ENCODE measurements around the gene ULBP3.
"Not testable (repeated sequence)": the region's sequence is repeated elsewhere in the genome, so short reads cannot be mapped to it uniquely, and the experiment has no call there.

ULBP3 gene

DNA sequence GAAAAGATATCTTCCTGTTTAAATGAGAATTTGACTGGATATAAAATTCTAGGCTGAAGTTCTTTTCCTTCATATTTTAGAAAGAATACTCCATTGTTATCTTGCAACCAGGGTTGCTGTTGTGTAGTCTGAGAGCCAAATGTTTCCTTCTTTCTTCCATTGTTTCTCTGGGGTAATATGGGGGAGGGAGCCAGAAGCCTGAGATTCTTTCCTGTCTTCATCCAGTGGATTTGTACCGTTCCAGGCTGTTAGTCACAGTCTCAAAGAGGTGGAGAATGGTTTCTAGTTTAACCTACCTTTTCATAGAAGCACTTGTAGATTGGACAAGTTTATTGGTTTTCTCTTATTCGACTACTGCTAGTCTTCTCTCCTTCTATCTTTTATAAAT lies 6.1 kb upstream of the ULBP3 start:
- no peak for DNase-seq

- not testable (repeated sequence) for DNase-seq
These were observed 5.6 kb upstream of the ULBP3 start for GRCh38 chr6:150074396-150075033.

- peak; percentile 58 to 68 for DNase-seq
These were observed 3.3 kb upstream of the ULBP3 start for GRCh38 chr6:150072201-150072600.

- DNase-seq: no peak
These were observed 1.4 kb upstream of the ULBP3 start for GRCh38 chr6:150070236-150070818.

- no peak for DNase-seq
These were observed 785 bp upstream of the ULBP3 start for GRCh38 chr6:150069706-150070105.

DNA sequence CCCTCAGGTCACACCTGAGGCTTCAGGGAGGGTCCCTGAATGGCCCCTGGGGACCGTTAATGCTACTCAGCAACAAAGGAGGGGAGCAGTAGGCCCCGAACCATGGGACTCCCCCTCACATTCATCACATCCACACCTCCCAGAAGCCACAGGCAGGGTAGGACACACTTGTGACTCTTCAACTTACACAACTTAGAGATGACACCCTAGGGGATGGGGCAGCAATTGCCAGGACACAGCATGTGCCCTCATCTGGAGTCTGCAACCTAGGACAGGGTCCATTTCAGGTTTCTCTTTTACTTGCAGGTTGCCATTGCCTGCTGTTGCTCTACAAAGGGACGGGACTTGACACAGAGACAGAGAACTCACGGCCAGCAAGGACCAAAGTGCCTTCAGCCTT lies 770 bp downstream of the ULBP3 start:
- peak in 1 of 2 experiments; percentile 30 for DNase-seq

DNA sequence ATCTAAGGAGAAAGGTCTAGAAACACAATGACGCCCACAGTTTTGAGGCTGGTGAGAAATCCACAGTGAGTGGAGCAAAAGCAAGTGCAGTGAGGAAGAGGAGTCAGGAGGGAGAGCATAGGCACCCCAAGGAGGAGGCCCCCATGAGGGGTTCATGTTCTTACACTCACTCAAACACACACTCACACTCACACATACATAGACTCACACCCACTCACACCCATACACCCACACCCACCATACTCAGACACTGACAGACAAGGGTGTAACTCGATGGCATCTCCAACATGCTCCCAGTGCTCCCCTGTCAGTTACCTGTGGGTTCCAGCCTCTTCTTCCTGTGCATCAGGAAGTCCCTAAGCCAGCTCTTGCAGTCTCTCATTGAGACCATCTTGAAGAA lies 3.8 kb downstream of the ULBP3 start:
- DNase-seq: no peak

- no peak for DNase-seq
These were observed 5.3 kb downstream of the ULBP3 start for GRCh38 chr6:150063640-150064039.

DNA sequence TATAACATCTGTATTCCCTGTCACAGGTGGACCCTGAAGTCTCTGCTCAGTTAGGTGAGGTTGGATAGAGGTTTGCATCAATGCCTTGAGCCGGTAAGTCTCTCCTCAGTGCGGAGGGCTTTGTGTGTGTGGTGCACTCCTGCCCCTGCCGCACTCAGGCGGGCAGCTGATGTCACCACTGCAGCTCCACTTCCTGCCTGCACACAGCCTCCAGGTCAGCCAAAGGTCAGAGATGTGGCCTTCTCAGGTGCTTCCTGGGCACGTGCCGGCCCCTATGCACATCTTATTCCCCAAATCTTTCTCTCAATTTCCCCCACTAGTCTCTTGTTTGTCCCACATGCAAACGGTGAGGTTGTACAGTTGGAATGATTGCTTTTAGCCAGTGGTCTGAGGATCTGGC lies 8.9 kb downstream of the ULBP3 start:
- DNase-seq: not testable (repeated sequence)

DNA sequence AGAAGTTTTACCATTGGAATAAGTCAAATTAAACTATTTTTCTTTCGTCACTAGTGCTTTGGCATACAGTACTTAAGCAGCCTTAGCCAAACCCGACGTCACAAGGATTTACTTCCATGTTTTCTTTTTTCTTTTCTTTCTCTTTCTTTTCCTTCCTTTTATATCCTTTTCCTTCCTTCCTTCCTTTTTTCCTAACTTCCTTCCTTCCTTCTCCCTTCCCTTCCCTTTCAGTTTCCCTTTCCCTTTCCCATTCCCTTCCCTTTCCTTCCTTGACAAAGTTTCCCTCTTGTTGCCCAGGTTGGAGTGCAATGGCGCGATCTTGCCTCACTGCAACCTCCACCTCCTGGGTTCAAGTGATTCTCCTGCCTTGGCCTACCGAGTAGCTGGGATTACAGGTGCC lies 9.9 kb downstream of the ULBP3 start:
- no peak for DNase-seq

DNA sequence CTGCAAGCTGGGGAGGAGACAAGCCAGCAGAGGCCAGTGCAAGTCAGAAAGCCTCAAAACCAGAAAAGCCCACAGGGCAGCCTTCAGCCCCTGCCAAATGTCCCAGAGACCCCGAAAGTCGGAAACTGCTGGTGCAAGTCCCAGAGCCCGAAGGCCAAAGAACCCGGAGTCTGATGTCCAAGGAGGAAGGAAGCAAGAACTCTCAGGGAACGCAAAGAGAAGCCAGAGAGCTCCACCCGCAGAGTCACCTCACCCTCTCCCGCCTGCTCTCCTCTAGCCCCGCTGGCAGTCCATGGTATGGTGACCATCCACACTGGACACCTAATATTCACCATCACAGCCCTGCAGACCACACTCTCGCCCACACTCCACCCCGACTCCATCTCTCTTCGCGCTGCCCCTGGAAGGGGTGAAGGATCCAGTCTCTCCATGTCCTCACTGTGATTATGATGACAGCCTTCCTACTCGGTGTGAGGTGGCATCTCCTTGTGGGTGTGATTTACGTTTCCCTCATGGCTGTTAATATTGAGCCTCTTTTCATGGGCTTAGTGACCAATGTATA lies 10.6 kb downstream of the ULBP3 start:
- no peak for DNase-seq

DNA sequence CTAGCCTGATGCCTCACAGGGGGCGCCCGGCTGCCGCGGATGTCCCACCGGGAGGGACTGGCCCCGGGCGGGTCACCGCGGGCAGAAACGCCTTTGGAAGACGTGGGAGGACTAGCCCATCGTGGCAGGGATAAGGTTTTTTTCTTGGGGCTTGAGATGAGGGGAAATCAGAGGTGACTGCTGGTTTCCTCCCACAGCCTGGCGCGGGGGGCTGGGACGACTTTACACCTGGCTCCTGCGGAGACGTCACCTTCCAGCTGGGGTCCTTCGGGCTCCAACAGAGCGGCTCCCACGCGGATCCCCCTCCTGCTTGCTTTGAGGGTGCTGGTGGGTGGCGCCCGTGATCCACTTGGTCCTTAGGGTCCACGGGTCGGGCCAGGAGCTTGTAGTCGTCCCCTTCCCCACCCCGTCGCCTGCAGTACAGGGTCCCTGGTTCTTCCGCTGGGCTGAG lies 11.4 kb downstream of the ULBP3 start:
- DNase-seq: no peak

DNA sequence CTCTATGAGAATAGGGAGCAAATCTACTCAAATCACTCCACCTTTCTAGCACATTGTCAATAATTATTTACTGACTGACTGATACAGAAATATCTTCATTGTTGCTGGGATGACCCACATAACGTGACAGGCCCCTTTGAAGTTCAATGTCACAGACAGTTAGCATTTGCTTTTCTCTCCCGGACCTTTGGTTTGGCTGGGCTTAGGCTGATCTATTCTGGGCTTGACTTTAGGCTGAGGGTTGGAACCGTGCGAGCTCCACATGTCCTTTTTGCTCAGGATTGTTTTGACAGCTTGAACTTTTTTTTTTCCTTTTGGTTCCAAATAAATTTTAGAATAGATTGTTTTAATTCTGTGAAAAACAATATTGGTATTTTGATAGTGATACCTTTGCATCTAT lies 12.0 kb downstream of the ULBP3 start:
- no peak for DNase-seq

DNA sequence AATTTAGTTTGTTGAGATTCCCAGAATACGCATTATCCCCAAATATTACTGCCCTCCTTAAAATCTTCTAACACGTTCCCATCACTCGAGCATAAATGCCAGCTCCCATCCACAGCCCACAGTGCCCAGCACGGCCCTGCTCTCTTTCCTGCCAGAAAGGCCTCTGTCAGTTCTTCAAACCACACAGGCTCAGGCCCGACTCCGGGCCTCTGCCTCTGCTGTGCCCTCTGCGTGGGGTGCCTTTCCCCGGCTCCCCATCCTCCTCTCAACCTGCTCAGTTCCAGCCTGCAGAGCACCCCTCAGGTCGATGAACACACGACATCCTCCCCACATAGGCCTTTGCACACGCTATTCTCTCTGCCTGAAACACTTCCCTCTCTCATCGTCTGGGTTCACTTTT lies 12.8 kb downstream of the ULBP3 start:
- no peak for DNase-seq

- no peak for DNase-seq
These were observed 13.8 kb downstream of the ULBP3 start for GRCh38 chr6:150055131-150055530.

DNA sequence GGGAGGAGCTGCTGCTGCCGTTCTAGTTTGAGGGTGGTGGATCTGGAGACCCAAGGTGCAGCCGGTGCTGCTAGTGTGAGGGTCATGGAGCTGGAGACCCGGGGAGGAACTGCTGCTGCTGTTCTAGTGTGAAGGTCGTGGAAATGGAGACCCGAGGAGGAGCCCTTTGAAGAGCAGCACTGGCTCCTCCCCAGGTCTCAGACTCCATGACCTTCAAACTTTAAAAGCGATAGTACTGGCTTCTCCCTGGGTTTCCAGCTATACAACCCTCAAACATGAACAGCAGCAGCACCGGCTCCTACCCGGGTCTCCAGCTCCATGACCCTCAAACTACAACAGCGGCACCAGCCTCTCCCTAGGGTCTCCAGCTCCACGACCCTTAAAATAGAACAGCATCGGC lies 15.5 kb downstream of the ULBP3 start:
- DNase-seq: no peak

DNA sequence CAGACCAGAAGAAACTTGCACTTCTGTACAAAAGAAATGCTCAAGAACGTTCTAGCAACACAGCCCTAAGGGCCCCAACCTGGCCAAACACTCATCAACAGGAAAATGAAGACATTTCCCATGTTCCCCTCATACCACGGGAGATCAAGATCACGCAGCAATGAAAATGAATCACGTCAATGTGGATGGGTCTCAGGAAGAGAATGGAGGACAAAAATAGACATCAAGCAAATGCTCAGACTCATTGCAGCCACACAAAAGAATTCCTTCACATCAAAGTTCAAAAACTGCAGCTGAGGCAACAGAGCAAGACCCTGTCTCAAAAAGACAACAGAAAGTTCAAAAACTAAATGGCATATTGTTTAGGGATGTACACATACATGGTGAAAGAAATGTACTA lies 18.1 kb downstream of the ULBP3 start:
- no peak for DNase-seq

- DNase-seq: no peak
These were observed 20.8 kb downstream of the ULBP3 start for GRCh38 chr6:150048099-150048498.

DNA sequence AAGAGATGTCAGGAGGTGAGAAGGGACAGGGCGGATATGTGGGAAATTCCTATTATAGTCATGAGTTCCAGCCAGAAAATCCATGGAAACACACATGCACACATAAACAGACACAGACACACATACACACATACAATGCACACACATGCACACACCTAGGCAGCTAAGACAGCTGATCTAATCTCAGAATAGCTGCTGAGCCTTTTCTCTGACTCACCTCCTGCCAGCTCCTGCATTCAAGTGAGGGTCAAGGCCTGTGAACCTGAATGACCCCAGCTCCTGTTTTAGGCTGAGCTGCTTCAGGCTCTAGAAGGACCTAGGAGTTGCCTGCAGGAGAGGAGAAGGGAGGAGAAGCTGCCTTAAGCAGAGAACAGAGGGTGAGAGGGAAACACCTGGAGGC lies 22.0 kb downstream of the ULBP3 start:
- no peak for DNase-seq

DNA sequence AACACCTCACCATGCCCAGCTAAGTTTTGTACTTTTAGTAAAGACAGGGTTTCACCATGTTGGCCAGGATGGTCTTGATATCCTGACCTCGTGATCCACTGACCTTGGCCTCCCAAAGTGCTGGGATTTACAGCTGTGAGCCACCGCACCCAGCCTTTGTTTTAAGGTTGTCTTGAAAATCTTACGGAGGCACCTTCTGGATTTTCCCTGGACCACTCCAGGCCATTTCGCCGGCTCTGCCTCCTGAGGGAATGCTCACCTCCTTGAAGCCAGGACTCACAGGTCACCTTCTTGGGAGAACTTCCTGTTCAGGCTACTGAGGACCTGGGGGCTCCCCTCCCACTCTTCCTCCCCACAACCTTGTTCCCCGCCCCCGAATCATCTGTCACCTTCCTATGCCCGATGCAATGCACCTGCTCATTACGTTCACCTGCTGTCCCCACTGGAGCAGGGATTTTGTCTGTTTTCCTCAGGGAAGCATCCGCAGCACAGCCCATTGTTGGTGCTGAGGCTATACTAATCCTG lies 24.2 kb downstream of the ULBP3 start:
- DNase-seq: no peak

GRCh38 chr6:150043501-150044412 lies 25.2 kb downstream of the ULBP3 start:
- DNase-seq: no peak

- no peak for DNase-seq
These were observed 25.8 kb downstream of the ULBP3 start for GRCh38 chr6:150043096-150043495.
